Panc1 (cell line): ENCODE data around the gene FIP1L1.

Source experiments
- CTCF ChIP-seq: fragments of 450-650 bp; IDR thresholded peaks from 2 replicates; pipeline ENCODE4 v1.5.1; 2017; ENCODE audit warnings: mild to moderate bottlenecking
- REST ChIP-seq, 2 experiments: IDR thresholded peaks; 2 replicates each; pipeline ENCODE4 v1.6.1; 2011 to 2012; ENCODE audit warnings: low read depth in 2 of 2, control low read depth in 1 of 2, low read length in 1 of 2, mild to moderate bottlenecking in 1 of 2, moderate library complexity in 1 of 2; ENCODE audit not compliant: insufficient read depth in 1 of 2

GRCh38 chr4:53479736-53480525 is 102.5 kb downstream of the FIP1L1 start:
- TF ChIP-seq CTCF (no peak), REST (IDR thresholded peaks at IDR 0.05; ENCODE audit: insufficient read depth in 1 of 2, low read depth in 2 of 2, low read length in 1 of 2) (no peak)
